HepG2 (cell line): ENCODE measurements around the gene UCN3. TPM values are rescaled to one million over a fixed set of nuclear protein-coding genes. Genes with fewer than 3 reads are reported as not detected.
A peak's percentile ranks its signal among the peaks of the same experiment; 100 is the strongest.

Experiments
- CBX1 ChIP-seq: IDR thresholded peaks from one replicate; pipeline ENCODE4 v1.6.1; 2016; ENCODE audit warnings: antibody characterized with exemption, low read depth
- ERF ChIP-seq: IDR thresholded peaks from 2 replicates; pipeline ENCODE4 v1.6.1; 2018; ENCODE audit warnings: missing biosample characterization, missing genetic modification reagents
- ETV6 ChIP-seq: sonication (generic); formaldehyde crosslinking; conservative IDR thresholded peaks from 2 replicates; pipeline ENCODE4 v1.4.0; 2020; ENCODE audit warnings: missing genetic modification reagents
- FOXA1 ChIP-seq, 2 experiments: fragments of 450-650 bp in 1 of 2; sonication (generic) in 1 of 2; formaldehyde crosslinking in 1 of 2; IDR thresholded peaks; 2 replicates each; pipeline versions ENCODE4 v1.4.0 to v1.6.1; 2016 to 2020; ENCODE audit warnings: missing genetic modification reagents in 1 of 2
- HDAC1 ChIP-seq: sonication (generic); formaldehyde crosslinking; IDR thresholded peaks from 2 replicates; pipeline ENCODE4 v1.5.1; 2020; ENCODE audit warnings: mild to moderate bottlenecking, missing genetic modification reagents
- PHF8 ChIP-seq: sonication (generic); formaldehyde crosslinking; IDR thresholded peaks from 2 replicates; pipeline ENCODE4 v1.5.0; 2020; ENCODE audit warnings: missing genetic modification reagents
- RBFOX2 ChIP-seq: fragments of 200-400 bp; formaldehyde crosslinking; IDR thresholded peaks from 2 replicates; pipeline ENCODE4 v1.6.1; 2017; ENCODE audit warnings: low read depth, mild to moderate bottlenecking, low read length
- SOX6 ChIP-seq, 2 experiments: fragments of 450-650 bp in 1 of 2; sonication (generic) in 1 of 2; formaldehyde crosslinking in 1 of 2; IDR thresholded peaks; 2 replicates each; pipeline versions ENCODE4 v1.4.0 to v1.6.1; 2017 to 2020; ENCODE audit warnings: antibody characterized with exemption in 1 of 2, mild to moderate bottlenecking in 1 of 2, missing genetic modification reagents in 1 of 2
- TAF1 ChIP-seq: sonication (generic); formaldehyde crosslinking; IDR thresholded peaks from 2 replicates; pipeline ENCODE4 v1.4.0; 2020; ENCODE audit warnings: missing genetic modification reagents
- TOE1 ChIP-seq: sonication (generic); formaldehyde crosslinking; IDR thresholded peaks from 2 replicates; pipeline ENCODE4 v1.4.0; 2020; ENCODE audit warnings: mild to moderate bottlenecking, missing genetic modification reagents
- ZBTB3 ChIP-seq: sonication (generic); formaldehyde crosslinking; IDR thresholded peaks from 2 replicates; pipeline ENCODE4 v1.4.0; 2020; ENCODE audit warnings: low read depth, mild to moderate bottlenecking, moderate library complexity, missing genetic modification reagents, borderline replicate concordance
- ZNF83 ChIP-seq: sonication (generic); formaldehyde crosslinking; IDR thresholded peaks from 2 replicates; pipeline ENCODE4 v1.4.0; 2020; ENCODE audit warnings: missing genetic modification reagents, mild to moderate bottlenecking, borderline replicate concordance
- polyA plus RNA-seq, 8 experiments: library from polyadenylated mRNA; depleted of rRNA in 3 of 8; stranded (reverse) in 7 of 8; unstranded in 1 of 8; fragments of >200 nt; fragmentation: Illumina TruSeq in 4 of 8; extraction: Trizol in 4 of 8; gene quantifications; 2 replicates each; pipeline versions ENCODE4 v1.2.1 to v1.2.3, GENCODE V29; 2011 to 2016; ENCODE audit warnings: low read depth in 4 of 8, missing spikeins in 1 of 8, mixed read lengths in 1 of 8; ENCODE audit not compliant: insufficient read depth in 1 of 8
- total RNA-seq, 5 experiments: library from RNA; depleted of rRNA; stranded (reverse); fragments of >200 nt; fragmentation: Illumina TruSeq; extraction: Trizol; gene quantifications; 2 replicates each; pipeline ENCODE4 v1.2.3, GENCODE V29; 2016; ENCODE audit warnings: low read depth in 1 of 5
- TF ChIP-seq, protein P1 (sequence below): fragments of 450-650 bp; IDR thresholded peaks from 2 replicates; pipeline ENCODE4 v1.6.1; 2017; ENCODE audit warnings: mild to moderate bottlenecking
- TF ChIP-seq, protein P2 (sequence below): sonication (generic); formaldehyde crosslinking; IDR thresholded peaks from 2 replicates; pipeline ENCODE4 v1.4.0; 2020; ENCODE audit warnings: missing genetic modification reagents, borderline replicate concordance
- TF ChIP-seq, protein P3 (sequence below): sonication (generic); formaldehyde crosslinking; IDR thresholded peaks from 2 replicates; pipeline ENCODE4 v1.4.0; 2020; ENCODE audit warnings: missing genetic modification reagents, borderline replicate concordance
- TF ChIP-seq, protein P4 (sequence below): sonication (generic); formaldehyde crosslinking; IDR thresholded peaks from 2 replicates; pipeline ENCODE4 v1.9.0; 2022; ENCODE audit warnings: missing genetic modification reagents, mild to moderate bottlenecking, borderline replicate concordance
- TF ChIP-seq, protein P5 (sequence below): sonication (generic); formaldehyde crosslinking; IDR thresholded peaks from 2 replicates; pipeline ENCODE4 v1.8.1; 2023; ENCODE audit warnings: missing genetic modification reagents, mild to moderate bottlenecking, borderline replicate concordance

UCN3 gene
- total and polyA plus RNA-seq, 2 of the 13 experiments (the other 11 are each of a cell fraction or from before 2014, with no cell fraction given), result not detected

DNA sequence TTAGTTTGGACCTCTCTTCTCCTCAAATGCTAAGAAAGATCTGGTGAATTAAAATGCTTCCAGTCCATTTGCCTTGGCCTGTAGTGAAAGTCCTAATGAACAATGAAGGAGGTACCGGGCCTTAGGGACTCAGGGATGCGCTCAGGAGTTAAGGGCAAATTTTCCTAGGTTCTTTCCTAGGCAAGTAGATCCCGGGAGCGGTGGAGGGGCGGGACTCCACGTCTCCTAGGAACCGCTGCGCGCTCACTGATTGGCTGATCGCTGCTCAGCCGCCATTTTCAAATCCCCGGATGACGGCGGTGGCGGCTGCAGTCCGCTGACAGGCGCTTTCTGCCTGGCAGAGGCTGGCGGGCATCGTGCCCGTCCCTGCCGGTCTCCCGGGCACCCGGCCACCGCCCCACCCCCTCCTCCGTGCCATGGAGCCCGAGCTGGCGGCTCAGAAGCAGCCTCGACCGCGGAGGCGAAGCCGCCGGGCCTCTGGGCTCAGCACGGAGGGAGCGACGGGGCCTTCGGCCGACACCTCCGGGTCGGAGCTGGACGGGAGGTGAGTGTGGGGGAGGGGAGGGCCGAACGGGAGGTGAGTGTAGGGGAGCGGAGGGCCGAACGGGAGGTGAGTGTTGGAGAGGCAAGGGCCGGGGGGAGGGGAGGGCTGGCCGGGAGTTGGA lies 47.6 kb downstream of the UCN3 start, which contains the start of gene NET1 (continued):
- TF ChIP-seq, protein P1, sequence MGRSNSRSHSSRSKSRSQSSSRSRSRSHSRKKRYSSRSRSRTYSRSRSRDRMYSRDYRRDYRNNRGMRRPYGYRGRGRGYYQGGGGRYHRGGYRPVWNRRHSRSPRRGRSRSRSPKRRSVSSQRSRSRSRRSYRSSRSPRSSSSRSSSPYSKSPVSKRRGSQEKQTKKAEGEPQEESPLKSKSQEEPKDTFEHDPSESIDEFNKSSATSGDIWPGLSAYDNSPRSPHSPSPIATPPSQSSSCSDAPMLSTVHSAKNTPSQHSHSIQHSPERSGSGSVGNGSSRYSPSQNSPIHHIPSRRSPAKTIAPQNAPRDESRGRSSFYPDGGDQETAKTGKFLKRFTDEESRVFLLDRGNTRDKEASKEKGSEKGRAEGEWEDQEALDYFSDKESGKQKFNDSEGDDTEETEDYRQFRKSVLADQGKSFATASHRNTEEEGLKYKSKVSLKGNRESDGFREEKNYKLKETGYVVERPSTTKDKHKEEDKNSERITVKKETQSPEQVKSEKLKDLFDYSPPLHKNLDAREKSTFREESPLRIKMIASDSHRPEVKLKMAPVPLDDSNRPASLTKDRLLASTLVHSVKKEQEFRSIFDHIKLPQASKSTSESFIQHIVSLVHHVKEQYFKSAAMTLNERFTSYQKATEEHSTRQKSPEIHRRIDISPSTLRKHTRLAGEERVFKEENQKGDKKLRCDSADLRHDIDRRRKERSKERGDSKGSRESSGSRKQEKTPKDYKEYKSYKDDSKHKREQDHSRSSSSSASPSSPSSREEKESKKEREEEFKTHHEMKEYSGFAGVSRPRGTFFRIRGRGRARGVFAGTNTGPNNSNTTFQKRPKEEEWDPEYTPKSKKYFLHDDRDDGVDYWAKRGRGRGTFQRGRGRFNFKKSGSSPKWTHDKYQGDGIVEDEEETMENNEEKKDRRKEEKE, result no peak
- TF ChIP-seq TAF1 (CRISPR knock-in tag) (peak; percentile 43; the same call in 1 of the 2 replicates), ZBTB3 (CRISPR knock-in tag) (0 out of 2 replicates have a peak, but pooled peaks have one; percentile 39), RBFOX2 (peak; percentile 74), ZNF83 (CRISPR knock-in tag) (0 out of 2 replicates have a peak, but pooled peaks have one; percentile 33), ETV6 (CRISPR knock-in tag) (no peak), TOE1 (no peak), PHF8 (peak; percentile 85), CBX1 (no peak), FOXA1 (IDR thresholded peaks at IDR 0.05) (no peak), FOXA1 (CRISPR knock-in tag; IDR thresholded peaks at IDR 0.05) (no peak), ERF (0 out of 2 replicates have a peak, but pooled peaks have one; percentile 36), HDAC1 (CRISPR knock-in tag) (peak; percentile 99), SOX6 (IDR thresholded peaks at IDR 0.05) (no peak), SOX6 (CRISPR knock-in tag; IDR thresholded peaks at IDR 0.05) (peak; percentile 24; the same call in 1 of the 2 replicates)
- TF ChIP-seq, protein P2, sequence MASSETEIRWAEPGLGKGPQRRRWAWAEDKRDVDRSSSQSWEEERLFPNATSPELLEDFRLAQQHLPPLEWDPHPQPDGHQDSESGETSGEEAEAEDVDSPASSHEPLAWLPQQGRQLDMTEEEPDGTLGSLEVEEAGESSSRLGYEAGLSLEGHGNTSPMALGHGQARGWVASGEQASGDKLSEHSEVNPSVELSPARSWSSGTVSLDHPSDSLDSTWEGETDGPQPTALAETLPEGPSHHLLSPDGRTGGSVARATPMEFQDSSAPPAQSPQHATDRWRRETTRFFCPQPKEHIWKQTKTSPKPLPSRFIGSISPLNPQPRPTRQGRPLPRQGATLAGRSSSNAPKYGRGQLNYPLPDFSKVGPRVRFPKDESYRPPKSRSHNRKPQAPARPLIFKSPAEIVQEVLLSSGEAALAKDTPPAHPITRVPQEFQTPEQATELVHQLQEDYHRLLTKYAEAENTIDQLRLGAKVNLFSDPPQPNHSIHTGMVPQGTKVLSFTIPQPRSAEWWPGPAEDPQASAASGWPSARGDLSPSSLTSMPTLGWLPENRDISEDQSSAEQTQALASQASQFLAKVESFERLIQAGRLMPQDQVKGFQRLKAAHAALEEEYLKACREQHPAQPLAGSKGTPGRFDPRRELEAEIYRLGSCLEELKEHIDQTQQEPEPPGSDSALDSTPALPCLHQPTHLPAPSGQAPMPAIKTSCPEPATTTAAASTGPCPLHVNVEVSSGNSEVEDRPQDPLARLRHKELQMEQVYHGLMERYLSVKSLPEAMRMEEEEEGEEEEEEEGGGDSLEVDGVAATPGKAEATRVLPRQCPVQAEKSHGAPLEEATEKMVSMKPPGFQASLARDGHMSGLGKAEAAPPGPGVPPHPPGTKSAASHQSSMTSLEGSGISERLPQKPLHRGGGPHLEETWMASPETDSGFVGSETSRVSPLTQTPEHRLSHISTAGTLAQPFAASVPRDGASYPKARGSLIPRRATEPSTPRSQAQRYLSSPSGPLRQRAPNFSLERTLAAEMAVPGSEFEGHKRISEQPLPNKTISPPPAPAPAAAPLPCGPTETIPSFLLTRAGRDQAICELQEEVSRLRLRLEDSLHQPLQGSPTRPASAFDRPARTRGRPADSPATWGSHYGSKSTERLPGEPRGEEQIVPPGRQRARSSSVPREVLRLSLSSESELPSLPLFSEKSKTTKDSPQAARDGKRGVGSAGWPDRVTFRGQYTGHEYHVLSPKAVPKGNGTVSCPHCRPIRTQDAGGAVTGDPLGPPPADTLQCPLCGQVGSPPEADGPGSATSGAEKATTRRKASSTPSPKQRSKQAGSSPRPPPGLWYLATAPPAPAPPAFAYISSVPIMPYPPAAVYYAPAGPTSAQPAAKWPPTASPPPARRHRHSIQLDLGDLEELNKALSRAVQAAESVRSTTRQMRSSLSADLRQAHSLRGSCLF (CRISPR knock-in tag), result no peak
- TF ChIP-seq, protein P3, sequence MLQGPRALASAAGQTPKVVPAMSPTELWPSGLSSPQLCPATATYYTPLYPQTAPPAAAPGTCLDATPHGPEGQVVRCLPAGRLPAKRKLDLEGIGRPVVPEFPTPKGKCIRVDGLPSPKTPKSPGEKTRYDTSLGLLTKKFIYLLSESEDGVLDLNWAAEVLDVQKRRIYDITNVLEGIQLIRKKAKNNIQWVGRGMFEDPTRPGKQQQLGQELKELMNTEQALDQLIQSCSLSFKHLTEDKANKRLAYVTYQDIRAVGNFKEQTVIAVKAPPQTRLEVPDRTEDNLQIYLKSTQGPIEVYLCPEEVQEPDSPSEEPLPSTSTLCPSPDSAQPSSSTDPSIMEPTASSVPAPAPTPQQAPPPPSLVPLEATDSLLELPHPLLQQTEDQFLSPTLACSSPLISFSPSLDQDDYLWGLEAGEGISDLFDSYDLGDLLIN, result no peak
- TF ChIP-seq, protein P4, sequence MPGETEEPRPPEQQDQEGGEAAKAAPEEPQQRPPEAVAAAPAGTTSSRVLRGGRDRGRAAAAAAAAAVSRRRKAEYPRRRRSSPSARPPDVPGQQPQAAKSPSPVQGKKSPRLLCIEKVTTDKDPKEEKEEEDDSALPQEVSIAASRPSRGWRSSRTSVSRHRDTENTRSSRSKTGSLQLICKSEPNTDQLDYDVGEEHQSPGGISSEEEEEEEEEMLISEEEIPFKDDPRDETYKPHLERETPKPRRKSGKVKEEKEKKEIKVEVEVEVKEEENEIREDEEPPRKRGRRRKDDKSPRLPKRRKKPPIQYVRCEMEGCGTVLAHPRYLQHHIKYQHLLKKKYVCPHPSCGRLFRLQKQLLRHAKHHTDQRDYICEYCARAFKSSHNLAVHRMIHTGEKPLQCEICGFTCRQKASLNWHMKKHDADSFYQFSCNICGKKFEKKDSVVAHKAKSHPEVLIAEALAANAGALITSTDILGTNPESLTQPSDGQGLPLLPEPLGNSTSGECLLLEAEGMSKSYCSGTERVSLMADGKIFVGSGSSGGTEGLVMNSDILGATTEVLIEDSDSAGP, result peak; percentile 47; the same call in 1 of the 2 replicates
- TF ChIP-seq, protein P5, sequence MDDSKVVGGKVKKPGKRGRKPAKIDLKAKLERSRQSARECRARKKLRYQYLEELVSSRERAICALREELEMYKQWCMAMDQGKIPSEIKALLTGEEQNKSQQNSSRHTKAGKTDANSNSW (CRISPR knock-in tag), result no peak
